ENCODE results near the gene CLASP1. TPM values are rescaled to one million over a fixed set of nuclear protein-coding genes. Genes with fewer than 3 reads are reported as not detected.
"Not testable (repeated sequence)": the region's sequence is repeated elsewhere in the genome, so short reads cannot be mapped to it uniquely, and the experiment has no call there.

CLASP1 gene
- total and polyA plus RNA-seq, 4 donors, result 7.5 to 50.0 (median 21.9) TPM

DNA sequence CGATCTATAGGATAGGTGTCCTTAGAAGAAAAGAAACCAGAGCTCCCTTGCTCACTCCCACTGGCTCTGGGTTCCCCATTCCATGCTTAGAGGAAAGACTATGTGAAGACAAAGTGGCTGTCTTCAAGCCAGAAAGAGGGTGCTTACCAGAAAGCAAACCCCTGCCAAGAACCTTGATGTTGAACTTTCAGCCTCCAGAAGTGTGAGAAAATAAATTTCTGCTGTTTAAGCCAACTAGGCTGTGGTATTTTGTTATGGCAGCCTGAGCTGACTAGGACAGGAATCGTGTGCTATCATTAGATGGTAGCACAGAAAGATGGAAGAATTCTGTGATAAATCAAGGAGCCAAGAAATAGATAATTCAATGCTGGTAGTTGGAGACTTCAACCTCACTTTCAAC, 344.3 kb downstream of the CLASP1 start:
- TF ChIP-seq SP1 (IDR thresholded peaks at IDR 0.05) (no peak), FOXA2 (IDR thresholded peaks at IDR 0.05) (no peak), RAD21 (IDR thresholded peaks at IDR 0.05) (no peak)
- TF ChIP-seq, protein P1, sequence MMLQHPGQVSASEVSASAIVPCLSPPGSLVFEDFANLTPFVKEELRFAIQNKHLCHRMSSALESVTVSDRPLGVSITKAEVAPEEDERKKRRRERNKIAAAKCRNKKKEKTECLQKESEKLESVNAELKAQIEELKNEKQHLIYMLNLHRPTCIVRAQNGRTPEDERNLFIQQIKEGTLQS (IDR thresholded peaks at IDR 0.05), result no peak
- Histone ChIP-seq H3K9me3 (ENCODE audit: control insufficient read depth in 4 of 4, low read length in 3 of 4) (peaks cover 0 to 3% (median 0%) of the 10 kb centered on the region in 4 donors), H3K36me3 (ENCODE audit: control insufficient read depth in 4 of 4, insufficient read depth in 3 of 4, low read depth in 1 of 4, low read length in 3 of 4) (no peaks in the 10 kb centered on the region), H3K4me3 (ENCODE audit: low read depth in 1 of 3, low read length in 3 of 3) (no peak overlapping the region), H3K9ac (ENCODE audit: low read depth in 1 of 2, low read length in 2 of 2) (no peak overlapping the region), H3K27ac (ENCODE audit: low read depth in 1 of 2, low read length in 2 of 2) (no peak overlapping the region), H3K4me1 (ENCODE audit: control insufficient read depth in 4 of 4, insufficient read depth in 4 of 4, low read length in 3 of 4) (no peaks in the 10 kb centered on the region), H3K27me3 (ENCODE audit: control insufficient read depth in 4 of 4, insufficient read depth in 4 of 4, low read length in 3 of 4) (peaks cover 0 to 4% (median 0%) of the 10 kb centered on the region in 4 donors)
- no peak for DNase-seq (ENCODE audit: low spot score)
- whole genome bisulfite sequencing, result 68% methylated on average over 2 of the region's 2 CpGs

DNA sequence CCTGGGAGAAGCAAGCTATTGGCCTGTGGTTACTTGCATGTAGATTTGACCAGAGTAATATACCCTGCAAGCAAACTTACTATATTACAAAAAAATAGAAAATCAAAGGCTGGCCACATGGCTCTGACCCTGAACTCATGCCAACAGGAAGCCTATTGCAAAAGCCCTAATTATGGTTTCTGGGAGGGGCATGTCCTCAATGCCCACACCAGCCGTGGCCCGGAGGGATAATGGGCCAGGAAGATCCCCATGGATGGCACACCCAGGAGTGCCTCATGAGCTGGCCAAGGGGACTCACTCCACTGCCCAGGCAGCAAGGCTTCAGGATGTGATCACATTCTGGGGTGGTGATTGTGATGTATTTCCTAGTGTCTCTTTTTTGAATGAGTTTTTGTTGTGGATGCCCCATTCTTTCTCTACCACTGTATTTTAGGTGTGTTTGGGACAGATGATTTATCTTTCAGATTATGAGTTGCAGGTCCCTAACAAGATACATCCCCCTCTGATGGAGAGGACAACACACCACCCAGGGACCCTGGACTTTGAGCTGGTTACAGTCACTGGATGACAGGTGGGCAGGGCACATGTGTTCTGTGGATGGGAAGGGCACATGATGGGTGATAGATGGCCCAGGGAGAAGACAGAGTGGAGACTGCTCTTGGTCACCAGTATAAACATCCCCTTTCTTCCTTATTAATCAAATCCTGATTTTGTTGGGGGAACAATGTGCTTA, 345.6 kb downstream of the CLASP1 start:
- 40% methylated on average over 2 of the region's 2 CpGs for WGBS
- H3K9ac ChIP-seq (ENCODE audit: low read depth in 1 of 2, low read length in 2 of 2), result no peak overlapping the region
- DNase-seq (ENCODE audit: low spot score), result no peak

DNA sequence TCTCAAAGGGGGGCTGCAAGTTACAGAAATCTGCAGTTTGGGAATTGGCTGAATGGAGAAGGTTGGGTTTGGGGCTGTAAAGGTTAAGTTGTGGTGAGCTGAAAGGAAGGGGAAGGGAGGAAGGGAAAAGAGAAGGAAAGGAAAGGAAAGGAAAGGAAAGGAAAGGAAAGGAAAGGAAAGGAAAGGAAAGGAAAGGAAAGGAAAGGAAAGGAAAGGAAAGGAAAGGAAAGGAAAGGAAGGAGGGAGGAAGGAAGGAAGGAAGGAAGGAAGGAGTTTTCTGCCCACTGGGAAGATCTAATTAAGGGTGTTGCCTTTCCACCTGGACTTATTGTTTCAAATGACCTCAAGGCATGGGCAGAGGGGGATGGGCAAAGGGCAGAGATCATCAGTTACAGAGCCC, 348.1 kb downstream of the CLASP1 start:
- H3K27me3 ChIP-seq (ENCODE audit: control insufficient read depth in 4 of 4, insufficient read depth in 4 of 4, low read length in 3 of 4); H3K4me1 ChIP-seq (ENCODE audit: control insufficient read depth in 4 of 4, insufficient read depth in 4 of 4, low read length in 3 of 4); H3K9me3 ChIP-seq (ENCODE audit: control insufficient read depth in 4 of 4, low read length in 3 of 4); DNase-seq (ENCODE audit: low spot score); H3K27ac ChIP-seq (ENCODE audit: low read depth in 1 of 2, low read length in 2 of 2); H3K36me3 ChIP-seq (ENCODE audit: control insufficient read depth in 4 of 4, insufficient read depth in 3 of 4, low read depth in 1 of 4, low read length in 3 of 4); H3K4me3 ChIP-seq (ENCODE audit: low read depth in 1 of 3, low read length in 3 of 3); H3K9ac ChIP-seq (ENCODE audit: low read depth in 1 of 2, low read length in 2 of 2): not testable (repeated sequence)

More for the DNA sequence above, 345.6 kb downstream of the CLASP1 start:
- peaks cover 0 to 3% (median 0%) of the 10 kb centered on the region in 4 donors for H3K9me3 ChIP-seq (ENCODE audit: control insufficient read depth in 4 of 4, low read length in 3 of 4)
- no peaks in the 10 kb centered on the region for H3K4me1 ChIP-seq (ENCODE audit: control insufficient read depth in 4 of 4, insufficient read depth in 4 of 4, low read length in 3 of 4)
- H3K27me3 ChIP-seq (ENCODE audit: control insufficient read depth in 4 of 4, insufficient read depth in 4 of 4, low read length in 3 of 4), result no peaks in the 10 kb centered on the region
- TF ChIP-seq, protein P1 (IDR thresholded peaks at IDR 0.05), result no peak
- TF ChIP-seq YY1 (IDR thresholded peaks at IDR 0.05), result no peak
- TF ChIP-seq, protein P2, sequence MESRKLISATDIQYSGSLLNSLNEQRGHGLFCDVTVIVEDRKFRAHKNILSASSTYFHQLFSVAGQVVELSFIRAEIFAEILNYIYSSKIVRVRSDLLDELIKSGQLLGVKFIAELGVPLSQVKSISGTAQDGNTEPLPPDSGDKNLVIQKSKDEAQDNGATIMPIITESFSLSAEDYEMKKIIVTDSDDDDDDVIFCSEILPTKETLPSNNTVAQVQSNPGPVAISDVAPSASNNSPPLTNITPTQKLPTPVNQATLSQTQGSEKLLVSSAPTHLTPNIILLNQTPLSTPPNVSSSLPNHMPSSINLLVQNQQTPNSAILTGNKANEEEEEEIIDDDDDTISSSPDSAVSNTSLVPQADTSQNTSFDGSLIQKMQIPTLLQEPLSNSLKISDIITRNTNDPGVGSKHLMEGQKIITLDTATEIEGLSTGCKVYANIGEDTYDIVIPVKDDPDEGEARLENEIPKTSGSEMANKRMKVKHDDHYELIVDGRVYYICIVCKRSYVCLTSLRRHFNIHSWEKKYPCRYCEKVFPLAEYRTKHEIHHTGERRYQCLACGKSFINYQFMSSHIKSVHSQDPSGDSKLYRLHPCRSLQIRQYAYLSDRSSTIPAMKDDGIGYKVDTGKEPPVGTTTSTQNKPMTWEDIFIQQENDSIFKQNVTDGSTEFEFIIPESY (IDR thresholded peaks at IDR 0.05), result no peak
- TF ChIP-seq TAF1 (conservative IDR thresholded peaks at IDR 0.05), result no peak
- TF ChIP-seq HNF4A (conservative IDR thresholded peaks at IDR 0.05), result no peak
- no peak for TF ChIP-seq GABPA (IDR thresholded peaks at IDR 0.05 in 1 of 2, conservative IDR thresholded peaks at IDR 0.05 in 1 of 2)
- TF ChIP-seq HNF4G (IDR thresholded peaks at IDR 0.05), result no peak
- no peak for TF ChIP-seq SP1 (IDR thresholded peaks at IDR 0.05)
- TF ChIP-seq, protein P3, sequence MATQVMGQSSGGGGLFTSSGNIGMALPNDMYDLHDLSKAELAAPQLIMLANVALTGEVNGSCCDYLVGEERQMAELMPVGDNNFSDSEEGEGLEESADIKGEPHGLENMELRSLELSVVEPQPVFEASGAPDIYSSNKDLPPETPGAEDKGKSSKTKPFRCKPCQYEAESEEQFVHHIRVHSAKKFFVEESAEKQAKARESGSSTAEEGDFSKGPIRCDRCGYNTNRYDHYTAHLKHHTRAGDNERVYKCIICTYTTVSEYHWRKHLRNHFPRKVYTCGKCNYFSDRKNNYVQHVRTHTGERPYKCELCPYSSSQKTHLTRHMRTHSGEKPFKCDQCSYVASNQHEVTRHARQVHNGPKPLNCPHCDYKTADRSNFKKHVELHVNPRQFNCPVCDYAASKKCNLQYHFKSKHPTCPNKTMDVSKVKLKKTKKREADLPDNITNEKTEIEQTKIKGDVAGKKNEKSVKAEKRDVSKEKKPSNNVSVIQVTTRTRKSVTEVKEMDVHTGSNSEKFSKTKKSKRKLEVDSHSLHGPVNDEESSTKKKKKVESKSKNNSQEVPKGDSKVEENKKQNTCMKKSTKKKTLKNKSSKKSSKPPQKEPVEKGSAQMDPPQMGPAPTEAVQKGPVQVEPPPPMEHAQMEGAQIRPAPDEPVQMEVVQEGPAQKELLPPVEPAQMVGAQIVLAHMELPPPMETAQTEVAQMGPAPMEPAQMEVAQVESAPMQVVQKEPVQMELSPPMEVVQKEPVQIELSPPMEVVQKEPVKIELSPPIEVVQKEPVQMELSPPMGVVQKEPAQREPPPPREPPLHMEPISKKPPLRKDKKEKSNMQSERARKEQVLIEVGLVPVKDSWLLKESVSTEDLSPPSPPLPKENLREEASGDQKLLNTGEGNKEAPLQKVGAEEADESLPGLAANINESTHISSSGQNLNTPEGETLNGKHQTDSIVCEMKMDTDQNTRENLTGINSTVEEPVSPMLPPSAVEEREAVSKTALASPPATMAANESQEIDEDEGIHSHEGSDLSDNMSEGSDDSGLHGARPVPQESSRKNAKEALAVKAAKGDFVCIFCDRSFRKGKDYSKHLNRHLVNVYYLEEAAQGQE (IDR thresholded peaks at IDR 0.05), result no peak
- no peak for TF ChIP-seq FOXA2 (IDR thresholded peaks at IDR 0.05)
- no peak for TF ChIP-seq JUND (IDR thresholded peaks at IDR 0.05)
- no peak for TF ChIP-seq FOXA1 (IDR thresholded peaks at IDR 0.05)
- TF ChIP-seq, protein P4, sequence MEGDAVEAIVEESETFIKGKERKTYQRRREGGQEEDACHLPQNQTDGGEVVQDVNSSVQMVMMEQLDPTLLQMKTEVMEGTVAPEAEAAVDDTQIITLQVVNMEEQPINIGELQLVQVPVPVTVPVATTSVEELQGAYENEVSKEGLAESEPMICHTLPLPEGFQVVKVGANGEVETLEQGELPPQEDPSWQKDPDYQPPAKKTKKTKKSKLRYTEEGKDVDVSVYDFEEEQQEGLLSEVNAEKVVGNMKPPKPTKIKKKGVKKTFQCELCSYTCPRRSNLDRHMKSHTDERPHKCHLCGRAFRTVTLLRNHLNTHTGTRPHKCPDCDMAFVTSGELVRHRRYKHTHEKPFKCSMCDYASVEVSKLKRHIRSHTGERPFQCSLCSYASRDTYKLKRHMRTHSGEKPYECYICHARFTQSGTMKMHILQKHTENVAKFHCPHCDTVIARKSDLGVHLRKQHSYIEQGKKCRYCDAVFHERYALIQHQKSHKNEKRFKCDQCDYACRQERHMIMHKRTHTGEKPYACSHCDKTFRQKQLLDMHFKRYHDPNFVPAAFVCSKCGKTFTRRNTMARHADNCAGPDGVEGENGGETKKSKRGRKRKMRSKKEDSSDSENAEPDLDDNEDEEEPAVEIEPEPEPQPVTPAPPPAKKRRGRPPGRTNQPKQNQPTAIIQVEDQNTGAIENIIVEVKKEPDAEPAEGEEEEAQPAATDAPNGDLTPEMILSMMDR (IDR thresholded peaks at IDR 0.05; ENCODE audit: low read depth, low read length, missing input control), result no peak
- no peak for TF ChIP-seq RAD21 (IDR thresholded peaks at IDR 0.05)
- TF ChIP-seq NR2F2 (IDR thresholded peaks at IDR 0.05), result no peak
- H3K4me3 ChIP-seq (ENCODE audit: low read depth in 1 of 3, low read length in 3 of 3), result no peak overlapping the region
- no peaks in the 10 kb centered on the region for H3K36me3 ChIP-seq (ENCODE audit: control insufficient read depth in 4 of 4, insufficient read depth in 3 of 4, low read depth in 1 of 4, low read length in 3 of 4)
- no peak overlapping the region for H3K27ac ChIP-seq (ENCODE audit: low read depth in 1 of 2, low read length in 2 of 2)
